Measurements from ENCODE around the gene NLRP5. TPM values are rescaled to one million over a fixed set of nuclear protein-coding genes. Genes with fewer than 3 reads are reported as not detected.

Gene NLRP5
- total and polyA plus RNA-seq, 2 donors (not counting 1 experiment from before 2014, with no cell fraction given): not detected

DNA sequence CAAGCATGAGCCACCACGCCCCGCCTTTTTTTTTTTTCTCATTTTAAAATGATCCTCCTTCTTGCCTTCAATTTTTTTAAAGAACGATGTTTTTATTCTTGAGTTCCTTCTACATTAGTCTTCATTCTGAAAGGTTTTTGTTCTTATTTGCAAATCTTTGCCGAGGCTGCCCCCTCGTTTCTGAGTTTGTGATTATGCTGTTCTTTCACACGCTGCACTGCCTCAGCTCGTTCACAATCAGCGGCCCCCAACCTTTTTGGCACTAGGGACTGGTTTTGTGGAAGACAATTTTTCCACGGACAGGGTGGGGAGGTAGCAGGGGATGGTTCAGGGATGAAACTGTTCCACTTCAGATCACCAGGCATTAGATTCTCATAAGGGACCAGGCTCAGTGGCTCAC, 107.9 kb downstream of the NLRP5 start:
- no peak overlapping the region for H3K4me3 ChIP-seq (replicated peaks in 1 of 4; ENCODE audit: control extremely low read depth in 1 of 4, insufficient read depth in 1 of 4, low read depth in 3 of 4, low read length in 4 of 4)
- H3K9me3 ChIP-seq (ENCODE audit: control insufficient read depth, insufficient read depth, low read depth, low read length): no peaks in the 10 kb centered on the region
- no peak for DNase-seq (ENCODE audit: low read depth in 2 of 2)
- peaks cover 3% of the 10 kb centered on the region for H3K36me3 ChIP-seq (ENCODE audit: control insufficient read depth, insufficient read depth, low read length)
- H2AFZ ChIP-seq (ENCODE audit: low read length): no peak overlapping the region
- H3K4me1 ChIP-seq (ENCODE audit: control insufficient read depth, extremely low read depth, insufficient read depth, low read length): no peaks in the 10 kb centered on the region
- H3K27me3 ChIP-seq (ENCODE audit: control insufficient read depth, insufficient read depth, low read length): no peaks in the 10 kb centered on the region
- H4K20me1 ChIP-seq (ENCODE audit: control insufficient read depth, extremely low read depth, insufficient read depth, low read length): no peaks in the 10 kb centered on the region
- H3K27ac ChIP-seq (ENCODE audit: insufficient read depth, low read length): no peak overlapping the region
- no peak for TF ChIP-seq EZH2 (IDR thresholded peaks at IDR 0.05; ENCODE audit: low read length, missing control alignments)
- TF ChIP-seq, protein P1, sequence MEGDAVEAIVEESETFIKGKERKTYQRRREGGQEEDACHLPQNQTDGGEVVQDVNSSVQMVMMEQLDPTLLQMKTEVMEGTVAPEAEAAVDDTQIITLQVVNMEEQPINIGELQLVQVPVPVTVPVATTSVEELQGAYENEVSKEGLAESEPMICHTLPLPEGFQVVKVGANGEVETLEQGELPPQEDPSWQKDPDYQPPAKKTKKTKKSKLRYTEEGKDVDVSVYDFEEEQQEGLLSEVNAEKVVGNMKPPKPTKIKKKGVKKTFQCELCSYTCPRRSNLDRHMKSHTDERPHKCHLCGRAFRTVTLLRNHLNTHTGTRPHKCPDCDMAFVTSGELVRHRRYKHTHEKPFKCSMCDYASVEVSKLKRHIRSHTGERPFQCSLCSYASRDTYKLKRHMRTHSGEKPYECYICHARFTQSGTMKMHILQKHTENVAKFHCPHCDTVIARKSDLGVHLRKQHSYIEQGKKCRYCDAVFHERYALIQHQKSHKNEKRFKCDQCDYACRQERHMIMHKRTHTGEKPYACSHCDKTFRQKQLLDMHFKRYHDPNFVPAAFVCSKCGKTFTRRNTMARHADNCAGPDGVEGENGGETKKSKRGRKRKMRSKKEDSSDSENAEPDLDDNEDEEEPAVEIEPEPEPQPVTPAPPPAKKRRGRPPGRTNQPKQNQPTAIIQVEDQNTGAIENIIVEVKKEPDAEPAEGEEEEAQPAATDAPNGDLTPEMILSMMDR (conservative IDR thresholded peaks at IDR 0.05 in 1 of 2, IDR thresholded peaks at IDR 0.05 in 1 of 2; ENCODE audit: low read depth in 1 of 2, low read length in 2 of 2): no peak
- no peak overlapping the region for H3K9ac ChIP-seq (ENCODE audit: insufficient read depth, low read length)
- peaks cover 37% of the 10 kb centered on the region for H3K79me2 ChIP-seq (ENCODE audit: control insufficient read depth, insufficient read depth, low read length)
- H3K4me2 ChIP-seq (ENCODE audit: extremely low read depth, insufficient read depth, low read length): no peak overlapping the region

DNA sequence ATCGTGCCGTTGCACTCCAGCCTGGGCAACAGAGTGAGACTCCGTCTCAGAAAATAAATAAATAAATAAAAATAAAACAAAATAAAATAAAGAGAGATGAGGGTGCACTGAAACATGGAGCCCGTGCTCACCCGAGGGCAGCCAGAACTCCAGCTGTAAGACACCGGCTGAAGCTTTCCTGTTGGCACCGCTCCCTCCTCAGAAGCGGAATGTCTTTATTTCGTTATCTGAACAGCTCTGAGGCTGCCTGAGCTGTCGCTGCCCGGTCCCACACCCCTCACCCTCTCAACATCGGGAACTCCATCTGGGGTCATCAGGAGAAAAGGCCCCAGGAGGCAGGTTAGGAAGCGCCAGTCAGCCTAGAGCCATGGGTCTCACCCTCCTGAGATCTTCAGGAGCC, 110.1 kb downstream of the NLRP5 start:
- H3K27me3 ChIP-seq (ENCODE audit: control insufficient read depth, insufficient read depth, low read length): no peaks in the 10 kb centered on the region
- H3K79me2 ChIP-seq (ENCODE audit: control insufficient read depth, insufficient read depth, low read length): peaks cover 25% of the 10 kb centered on the region
- H3K27ac ChIP-seq (ENCODE audit: insufficient read depth, low read length): no peak overlapping the region
- no peak overlapping the region for H3K4me2 ChIP-seq (ENCODE audit: extremely low read depth, insufficient read depth, low read length)
- no peak overlapping the region for H3K9ac ChIP-seq (ENCODE audit: insufficient read depth, low read length)
- no peaks in the 10 kb centered on the region for H3K4me1 ChIP-seq (ENCODE audit: control insufficient read depth, extremely low read depth, insufficient read depth, low read length)
- H4K20me1 ChIP-seq (ENCODE audit: control insufficient read depth, extremely low read depth, insufficient read depth, low read length): no peaks in the 10 kb centered on the region
- no peak for TF ChIP-seq EZH2 (IDR thresholded peaks at IDR 0.05; ENCODE audit: low read length, missing control alignments)
- TF ChIP-seq, protein P1 (conservative IDR thresholded peaks at IDR 0.05 in 1 of 2, IDR thresholded peaks at IDR 0.05 in 1 of 2; ENCODE audit: low read depth in 1 of 2, low read length in 2 of 2): no peak
- H3K36me3 ChIP-seq (ENCODE audit: control insufficient read depth, insufficient read depth, low read length): peaks cover 7% of the 10 kb centered on the region
- H3K9me3 ChIP-seq (ENCODE audit: control insufficient read depth, insufficient read depth, low read depth, low read length): no peaks in the 10 kb centered on the region
- no peak for DNase-seq (ENCODE audit: low read depth in 2 of 2)
- no peak overlapping the region for H3K4me3 ChIP-seq (replicated peaks in 1 of 4; ENCODE audit: control extremely low read depth in 1 of 4, insufficient read depth in 1 of 4, low read depth in 3 of 4, low read length in 4 of 4)
- no peak overlapping the region for H2AFZ ChIP-seq (ENCODE audit: low read length)

DNA sequence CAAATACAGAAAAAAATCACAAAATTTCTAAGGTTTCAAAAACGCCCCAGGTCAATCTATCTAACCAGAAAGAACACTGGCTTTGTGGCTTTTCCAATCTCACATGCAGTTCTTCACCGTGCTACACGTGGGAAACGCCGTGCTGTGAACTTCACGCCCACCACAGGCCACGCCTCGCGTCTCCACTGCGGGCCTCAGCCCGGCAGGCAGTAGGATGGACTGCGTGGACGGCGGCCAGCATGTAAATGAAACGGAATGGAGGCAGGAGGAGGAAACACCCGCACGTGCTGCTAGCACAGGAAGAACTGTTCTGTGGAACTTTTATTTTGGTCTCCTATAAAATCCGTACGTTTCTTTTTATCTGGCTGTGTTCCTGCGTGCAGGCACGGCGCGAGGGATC, 110.7 kb downstream of the NLRP5 start:
- no peak for DNase-seq (ENCODE audit: low read depth in 2 of 2)
- Histone ChIP-seq H3K9me3 (ENCODE audit: control insufficient read depth, insufficient read depth, low read depth, low read length) (no peaks in the 10 kb centered on the region), H3K27me3 (ENCODE audit: control insufficient read depth, insufficient read depth, low read length) (no peaks in the 10 kb centered on the region), H3K4me3 (replicated peaks in 1 of 4; ENCODE audit: control extremely low read depth in 1 of 4, insufficient read depth in 1 of 4, low read depth in 3 of 4, low read length in 4 of 4) (no peak overlapping the region), H3K4me1 (ENCODE audit: control insufficient read depth, extremely low read depth, insufficient read depth, low read length) (no peaks in the 10 kb centered on the region), H2AFZ (ENCODE audit: low read length) (no peak overlapping the region), H3K79me2 (ENCODE audit: control insufficient read depth, insufficient read depth, low read length) (peaks cover 21% of the 10 kb centered on the region), H3K4me2 (ENCODE audit: extremely low read depth, insufficient read depth, low read length) (no peak overlapping the region), H4K20me1 (ENCODE audit: control insufficient read depth, extremely low read depth, insufficient read depth, low read length) (no peaks in the 10 kb centered on the region), H3K27ac (ENCODE audit: insufficient read depth, low read length) (no peak overlapping the region), H3K36me3 (ENCODE audit: control insufficient read depth, insufficient read depth, low read length) (peaks cover 7% of the 10 kb centered on the region), H3K9ac (ENCODE audit: insufficient read depth, low read length) (no peak overlapping the region)
- TF ChIP-seq, protein P1 (conservative IDR thresholded peaks at IDR 0.05 in 1 of 2, IDR thresholded peaks at IDR 0.05 in 1 of 2; ENCODE audit: low read depth in 1 of 2, low read length in 2 of 2): no peak
- no peak for TF ChIP-seq EZH2 (IDR thresholded peaks at IDR 0.05; ENCODE audit: low read length, missing control alignments)

All from fibroblast of lung (primary cell).